Duodenal mucosa (tissue), 2 donors: ENCODE measurements around the gene FRS3.

Experiments used
- H3K27ac ChIP-seq: one replicate; pipeline ENCODE4 v1.7.0; 2013; ENCODE audit warnings: low read depth, low read length
- H3K27me3 ChIP-seq, 2 donors: one replicate each; pipeline ENCODE4 v1.7.0; 2013; ENCODE audit warnings: low read length in 2 of 2, control low read depth in 1 of 2; ENCODE audit not compliant: insufficient read depth in 2 of 2, control insufficient read depth in 1 of 2
- H3K36me3 ChIP-seq, 2 donors: one replicate each; pipeline ENCODE4 v1.7.0; 2013; ENCODE audit warnings: low read length in 2 of 2, control low read depth in 1 of 2; ENCODE audit not compliant: insufficient read depth in 2 of 2, control insufficient read depth in 1 of 2
- H3K4me1 ChIP-seq, 2 donors: one replicate each; pipeline ENCODE4 v1.7.0; 2013; ENCODE audit warnings: low read length in 2 of 2, control low read depth in 1 of 2; ENCODE audit not compliant: insufficient read depth in 2 of 2, control insufficient read depth in 1 of 2
- H3K4me3 ChIP-seq, 2 donors: one replicate each; pipeline ENCODE4 v1.7.0; 2013; ENCODE audit warnings: low read length in 2 of 2, low read depth in 1 of 2
- H3K9ac ChIP-seq, 2 donors: one replicate each; pipeline ENCODE4 v1.7.0; 2013; ENCODE audit warnings: low read length in 2 of 2, low read depth in 1 of 2
- H3K9me3 ChIP-seq, 2 donors: one replicate each; pipeline ENCODE4 v1.7.0; 2013; ENCODE audit warnings: low read length in 2 of 2, control low read depth in 1 of 2; ENCODE audit not compliant: control insufficient read depth in 1 of 2

The FRS3 gene

GRCh38 chr6:41733707-41734665 lies 45.7 kb downstream of the FRS3 start:
- Histone ChIP-seq H3K27me3 (no peaks in the 10 kb centered on the region), H3K27ac (peak overlapping the region; percentile 90), H3K4me1 (peaks cover 43 to 45% of the 10 kb centered on the region in 2 donors), H3K36me3 (no peaks in the 10 kb centered on the region), H3K4me3 (peak overlapping the region; percentile 74 to 79), H3K9ac (peak overlapping the region; percentile 55 to 63), H3K9me3 (no peaks in the 10 kb centered on the region)

- no peaks in the 10 kb centered on the region for H3K9me3 ChIP-seq
- no peaks in the 10 kb centered on the region for H3K27me3 ChIP-seq
- H3K36me3 ChIP-seq = no peaks in the 10 kb centered on the region
- H3K4me1 ChIP-seq = peaks cover 48 to 50% of the 10 kb centered on the region in 2 donors
- peak overlapping the region; percentile 90 for H3K27ac ChIP-seq
- peak overlapping the region; percentile 44 to 55 for H3K9ac ChIP-seq
- peak overlapping the region; percentile 74 to 79 for H3K4me3 ChIP-seq
These were observed 46.4 kb downstream of the FRS3 start for GRCh38 chr6:41733360-41733706.

- H3K27me3 ChIP-seq = no peaks in the 10 kb centered on the region
- H3K9ac ChIP-seq = peak overlapping the region; percentile 44 to 55
- H3K36me3 ChIP-seq = no peaks in the 10 kb centered on the region
- H3K4me3 ChIP-seq = peak overlapping the region; percentile 74 to 79
- no peaks in the 10 kb centered on the region for H3K9me3 ChIP-seq
- H3K4me1 ChIP-seq = peaks cover 54 to 56% of the 10 kb centered on the region in 2 donors
- peak overlapping the region; percentile 90 for H3K27ac ChIP-seq
These were observed 46.9 kb downstream of the FRS3 start for GRCh38 chr6:41732591-41733359.

GRCh38 chr6:41732149-41732548 lies 47.6 kb downstream of the FRS3 start:
- Histone ChIP-seq H3K4me1 (peaks cover 54 to 58% of the 10 kb centered on the region in 2 donors), H3K9ac (no peak overlapping the region), H3K36me3 (no peaks in the 10 kb centered on the region), H3K27me3 (no peaks in the 10 kb centered on the region), H3K4me3 (peak overlapping the region in 1 of 2 donors; percentile 18), H3K9me3 (no peaks in the 10 kb centered on the region), H3K27ac (no peak overlapping the region)

GRCh38 chr6:41731561-41732086 lies 48.1 kb downstream of the FRS3 start:
- H3K9ac ChIP-seq = no peak overlapping the region
- H3K4me3 ChIP-seq = no peak overlapping the region
- H3K4me1 ChIP-seq = peaks cover 54 to 58% of the 10 kb centered on the region in 2 donors
- H3K27ac ChIP-seq = no peak overlapping the region
- no peaks in the 10 kb centered on the region for H3K9me3 ChIP-seq
- no peaks in the 10 kb centered on the region for H3K27me3 ChIP-seq
- H3K36me3 ChIP-seq = no peaks in the 10 kb centered on the region

GRCh38 chr6:41730531-41731436 lies 48.9 kb downstream of the FRS3 start:
- Histone ChIP-seq H3K36me3 (no peaks in the 10 kb centered on the region), H3K9me3 (no peaks in the 10 kb centered on the region), H3K27ac (no peak overlapping the region), H3K27me3 (no peaks in the 10 kb centered on the region), H3K4me3 (no peak overlapping the region), H3K4me1 (peaks cover 51 to 56% of the 10 kb centered on the region in 2 donors), H3K9ac (no peak overlapping the region)

- H3K27ac ChIP-seq = no peak overlapping the region
These were observed 50.1 kb downstream of the FRS3 start for GRCh38 chr6:41729624-41730023.

GRCh38 chr6:41728954-41729353 lies 50.7 kb downstream of the FRS3 start:
- Histone ChIP-seq H3K9ac (no peak overlapping the region), H3K36me3 (no peaks in the 10 kb centered on the region), H3K4me1 (peaks cover 56 to 67% of the 10 kb centered on the region in 2 donors), H3K27ac (no peak overlapping the region), H3K9me3 (no peaks in the 10 kb centered on the region), H3K4me3 (no peak overlapping the region), H3K27me3 (no peaks in the 10 kb centered on the region)

More at GRCh38 chr6:41729624-41730023, 50.1 kb downstream of the FRS3 start:
- no peak overlapping the region for H3K9ac ChIP-seq
- H3K4me3 ChIP-seq = no peak overlapping the region
- H3K4me1 ChIP-seq = peaks cover 55 to 60% of the 10 kb centered on the region in 2 donors
- no peaks in the 10 kb centered on the region for H3K27me3 ChIP-seq
- no peaks in the 10 kb centered on the region for H3K9me3 ChIP-seq
- no peaks in the 10 kb centered on the region for H3K36me3 ChIP-seq

- Histone ChIP-seq H3K4me3 (no peak overlapping the region), H3K9ac (no peak overlapping the region), H3K4me1 (peaks cover 54 to 64% of the 10 kb centered on the region in 2 donors), H3K27ac (peak overlapping the region; percentile 27), H3K9me3 (no peaks in the 10 kb centered on the region), H3K27me3 (no peaks in the 10 kb centered on the region), H3K36me3 (no peaks in the 10 kb centered on the region)
These were observed 51.4 kb downstream of the FRS3 start for GRCh38 chr6:41728073-41728936.
